MM.1S (cell line): ENCODE data around the gene MLLT1.
A peak's percentile ranks its signal among the peaks of the same experiment; 100 is the strongest.

Experiments used
- EZH2 ChIP-seq: fragments of 300-600 bp; sonication (generic); optimal IDR thresholded peaks from 2 replicates; pipeline ENCODE3; 2017; ENCODE audit warnings: low read depth, mild to moderate bottlenecking, antibody characterized with exemption, low read length, mixed read lengths
- EZH2phosphoT487 ChIP-seq: fragments of 300-600 bp; sonication (generic); IDR thresholded peaks from 2 replicates; pipeline ENCODE4 v1.6.1; 2018; ENCODE audit warnings: antibody characterized with exemption, low read length
- TF ChIP-seq, protein P1 (sequence below): fragments of 300-600 bp; sonication (generic); IDR thresholded peaks from 2 replicates; pipeline ENCODE4 v1.5.1; 2016; ENCODE audit warnings: antibody characterized with exemption, low read length, mixed read lengths

GRCh38 chr19:6260912-6261650 is 18.7 kb downstream of the MLLT1 start:
- TF ChIP-seq, protein P1, sequence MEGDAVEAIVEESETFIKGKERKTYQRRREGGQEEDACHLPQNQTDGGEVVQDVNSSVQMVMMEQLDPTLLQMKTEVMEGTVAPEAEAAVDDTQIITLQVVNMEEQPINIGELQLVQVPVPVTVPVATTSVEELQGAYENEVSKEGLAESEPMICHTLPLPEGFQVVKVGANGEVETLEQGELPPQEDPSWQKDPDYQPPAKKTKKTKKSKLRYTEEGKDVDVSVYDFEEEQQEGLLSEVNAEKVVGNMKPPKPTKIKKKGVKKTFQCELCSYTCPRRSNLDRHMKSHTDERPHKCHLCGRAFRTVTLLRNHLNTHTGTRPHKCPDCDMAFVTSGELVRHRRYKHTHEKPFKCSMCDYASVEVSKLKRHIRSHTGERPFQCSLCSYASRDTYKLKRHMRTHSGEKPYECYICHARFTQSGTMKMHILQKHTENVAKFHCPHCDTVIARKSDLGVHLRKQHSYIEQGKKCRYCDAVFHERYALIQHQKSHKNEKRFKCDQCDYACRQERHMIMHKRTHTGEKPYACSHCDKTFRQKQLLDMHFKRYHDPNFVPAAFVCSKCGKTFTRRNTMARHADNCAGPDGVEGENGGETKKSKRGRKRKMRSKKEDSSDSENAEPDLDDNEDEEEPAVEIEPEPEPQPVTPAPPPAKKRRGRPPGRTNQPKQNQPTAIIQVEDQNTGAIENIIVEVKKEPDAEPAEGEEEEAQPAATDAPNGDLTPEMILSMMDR, result peak; percentile 49; the same call in 1 of the 2 replicates
- TF ChIP-seq EZH2phosphoT487 (no peak), EZH2 (no peak)
